Rectal smooth muscle tissue (tissue), 1 donor: ENCODE measurements around the gene FAM221B.

Experiments used
- H3K27ac ChIP-seq: one replicate; pipeline ENCODE4 v1.7.0; 2013; ENCODE audit warnings: low read depth, low read length, inconsistent platforms
- H3K27me3 ChIP-seq: one replicate; pipeline ENCODE4 v1.7.0; 2013; ENCODE audit warnings: low read length; ENCODE audit not compliant: control insufficient read depth, insufficient read depth
- H3K36me3 ChIP-seq: one replicate; pipeline ENCODE4 v1.7.0; 2013; ENCODE audit warnings: low read length; ENCODE audit not compliant: control insufficient read depth, insufficient read depth
- H3K4me1 ChIP-seq: one replicate; pipeline ENCODE4 v1.7.0; 2013; ENCODE audit warnings: low read length; ENCODE audit not compliant: control insufficient read depth, insufficient read depth
- H3K4me3 ChIP-seq: one replicate; pipeline ENCODE4 v1.7.0; 2013; ENCODE audit warnings: low read length
- H3K9ac ChIP-seq: one replicate; pipeline ENCODE4 v1.7.0; 2013; ENCODE audit warnings: low read length

FAM221B gene

GRCh38 chr9:35842795-35843194, 14.3 kb upstream of the FAM221B start:
- H3K9ac ChIP-seq = no peak overlapping the region
- H3K27ac ChIP-seq = no peak overlapping the region
- H3K4me3 ChIP-seq = no peak overlapping the region
- no peaks in the 10 kb centered on the region for H3K27me3 ChIP-seq
- H3K4me1 ChIP-seq = peaks cover 9% of the 10 kb centered on the region
- no peaks in the 10 kb centered on the region for H3K36me3 ChIP-seq

- Histone ChIP-seq H3K4me1 (peaks cover 9% of the 10 kb centered on the region), H3K27me3 (no peaks in the 10 kb centered on the region), H3K9ac (no peak overlapping the region), H3K36me3 (no peaks in the 10 kb centered on the region), H3K4me3 (no peak overlapping the region), H3K27ac (no peak overlapping the region)
These were observed 13.7 kb upstream of the FAM221B start for GRCh38 chr9:35842020-35842745.

- H3K9ac ChIP-seq = no peak overlapping the region
- no peak overlapping the region for H3K27ac ChIP-seq
- H3K4me3 ChIP-seq = no peak overlapping the region
- H3K27me3 ChIP-seq = no peaks in the 10 kb centered on the region
- peaks cover 9% of the 10 kb centered on the region for H3K4me1 ChIP-seq
- no peaks in the 10 kb centered on the region for H3K36me3 ChIP-seq
These were observed 13.0 kb upstream of the FAM221B start for GRCh38 chr9:35841645-35841900.

GRCh38 chr9:35840881-35841644, 12.5 kb upstream of the FAM221B start:
- no peaks in the 10 kb centered on the region for H3K27me3 ChIP-seq
- H3K4me3 ChIP-seq = no peak overlapping the region
- H3K36me3 ChIP-seq = no peaks in the 10 kb centered on the region
- H3K27ac ChIP-seq = no peak overlapping the region
- H3K4me1 ChIP-seq = peaks cover 9% of the 10 kb centered on the region
- H3K9ac ChIP-seq = no peak overlapping the region

- Histone ChIP-seq H3K4me3 (no peak overlapping the region), H3K4me1 (peaks cover 9% of the 10 kb centered on the region), H3K9ac (no peak overlapping the region), H3K36me3 (no peaks in the 10 kb centered on the region), H3K27me3 (no peaks in the 10 kb centered on the region), H3K27ac (no peak overlapping the region)
These were observed 11.4 kb upstream of the FAM221B start for GRCh38 chr9:35839926-35840325.

GRCh38 chr9:35836595-35836994, 8.1 kb upstream of the FAM221B start:
- H3K4me3 ChIP-seq = no peak overlapping the region
- no peaks in the 10 kb centered on the region for H3K4me1 ChIP-seq
- H3K27ac ChIP-seq = no peak overlapping the region
- H3K36me3 ChIP-seq = no peaks in the 10 kb centered on the region
- no peaks in the 10 kb centered on the region for H3K27me3 ChIP-seq
- no peak overlapping the region for H3K9ac ChIP-seq

- no peak overlapping the region for H3K27ac ChIP-seq
- H3K36me3 ChIP-seq = no peaks in the 10 kb centered on the region
- H3K27me3 ChIP-seq = no peaks in the 10 kb centered on the region
- H3K4me3 ChIP-seq = no peak overlapping the region
- H3K4me1 ChIP-seq = peaks cover 2% of the 10 kb centered on the region
- H3K9ac ChIP-seq = no peak overlapping the region
These were observed 7.2 kb upstream of the FAM221B start for GRCh38 chr9:35835766-35836165.

GRCh38 chr9:35835216-35835632, 6.7 kb upstream of the FAM221B start:
- H3K36me3 ChIP-seq = no peaks in the 10 kb centered on the region
- H3K27ac ChIP-seq = no peak overlapping the region
- H3K27me3 ChIP-seq = no peaks in the 10 kb centered on the region
- H3K4me3 ChIP-seq = no peak overlapping the region
- peaks cover 7% of the 10 kb centered on the region for H3K4me1 ChIP-seq
- no peak overlapping the region for H3K9ac ChIP-seq

GRCh38 chr9:35834260-35835215, 6.0 kb upstream of the FAM221B start:
- Histone ChIP-seq H3K4me1 (peaks cover 11% of the 10 kb centered on the region), H3K36me3 (no peaks in the 10 kb centered on the region), H3K27ac (no peak overlapping the region), H3K9ac (no peak overlapping the region), H3K4me3 (no peak overlapping the region), H3K27me3 (no peaks in the 10 kb centered on the region)

GRCh38 chr9:35832814-35833213, 4.3 kb upstream of the FAM221B start:
- H3K4me1 ChIP-seq = peaks cover 11% of the 10 kb centered on the region
- no peaks in the 10 kb centered on the region for H3K36me3 ChIP-seq
- H3K9ac ChIP-seq = no peak overlapping the region
- no peak overlapping the region for H3K4me3 ChIP-seq
- no peaks in the 10 kb centered on the region for H3K27me3 ChIP-seq
- no peak overlapping the region for H3K27ac ChIP-seq

- no peaks in the 10 kb centered on the region for H3K36me3 ChIP-seq
- no peak overlapping the region for H3K4me3 ChIP-seq
- no peak overlapping the region for H3K9ac ChIP-seq
- no peaks in the 10 kb centered on the region for H3K27me3 ChIP-seq
- H3K27ac ChIP-seq = no peak overlapping the region
- peaks cover 11% of the 10 kb centered on the region for H3K4me1 ChIP-seq
These were observed 2.5 kb upstream of the FAM221B start for GRCh38 chr9:35831040-35831439.

GRCh38 chr9:35829764-35830096, 1.2 kb upstream of the FAM221B start:
- H3K4me1 ChIP-seq = peaks cover 11% of the 10 kb centered on the region
- H3K27me3 ChIP-seq = no peaks in the 10 kb centered on the region
- peak overlapping the region; percentile 89 for H3K27ac ChIP-seq
- peak overlapping the region; percentile 75 for H3K4me3 ChIP-seq
- H3K36me3 ChIP-seq = no peaks in the 10 kb centered on the region
- peak overlapping the region; percentile 79 for H3K9ac ChIP-seq
